Chondrocyte (in vitro differentiated cells): ENCODE data around the gene CD40. TPM values are rescaled to one million over a fixed set of nuclear protein-coding genes. Genes with fewer than 3 reads are reported as not detected.

Source experiments
- DNase-seq: peaks from one replicate; pipeline ENCODE4 v3.0.0; 2021; ENCODE audit warnings: mixed read lengths, low spot score
- H3K27ac Mint-ChIP-seq: one replicate; pipeline ENCODE4 v1.8.0; 2021; ENCODE audit warnings: mild to moderate bottlenecking, moderate library complexity, mixed read lengths; ENCODE audit not compliant: unreplicated experiment
- H3K27me3 Mint-ChIP-seq: 2 replicates; pipeline ENCODE4 v1.8.0; 2021; ENCODE audit warnings: low read depth, mixed read lengths
- H3K36me3 Mint-ChIP-seq: 2 replicates; pipeline ENCODE4 v1.8.0; 2021; ENCODE audit warnings: low read depth, mixed read lengths
- H3K4me1 Mint-ChIP-seq: 2 replicates; pipeline ENCODE4 v1.8.0; 2021; ENCODE audit warnings: low read depth, mild to moderate bottlenecking, mixed read lengths
- H3K4me3 Mint-ChIP-seq: one replicate; pipeline ENCODE4 v1.8.0; 2021; ENCODE audit warnings: mild to moderate bottlenecking, moderate library complexity, mixed read lengths; ENCODE audit not compliant: unreplicated experiment
- H3K9me3 Mint-ChIP-seq: 2 replicates; pipeline ENCODE4 v1.8.0; 2021; ENCODE audit warnings: low read depth, mixed read lengths
- total RNA-seq: library from RNA; stranded (reverse); gene quantifications from 3 replicates; pipeline ENCODE4 v1.2.1, GENCODE V29; 2021
- TF ChIP-seq, protein P1 (sequence below): fragments of 200-600 bp; sonication (generic); IDR thresholded peaks from 2 replicates; pipeline ENCODE4 v1.5.0; 2021; ENCODE audit warnings: antibody characterized with exemption, mild to moderate bottlenecking, moderate library complexity

CD40 gene
- total RNA-seq, 1 donor from 2014 or later = 2.5 TPM

DNA sequence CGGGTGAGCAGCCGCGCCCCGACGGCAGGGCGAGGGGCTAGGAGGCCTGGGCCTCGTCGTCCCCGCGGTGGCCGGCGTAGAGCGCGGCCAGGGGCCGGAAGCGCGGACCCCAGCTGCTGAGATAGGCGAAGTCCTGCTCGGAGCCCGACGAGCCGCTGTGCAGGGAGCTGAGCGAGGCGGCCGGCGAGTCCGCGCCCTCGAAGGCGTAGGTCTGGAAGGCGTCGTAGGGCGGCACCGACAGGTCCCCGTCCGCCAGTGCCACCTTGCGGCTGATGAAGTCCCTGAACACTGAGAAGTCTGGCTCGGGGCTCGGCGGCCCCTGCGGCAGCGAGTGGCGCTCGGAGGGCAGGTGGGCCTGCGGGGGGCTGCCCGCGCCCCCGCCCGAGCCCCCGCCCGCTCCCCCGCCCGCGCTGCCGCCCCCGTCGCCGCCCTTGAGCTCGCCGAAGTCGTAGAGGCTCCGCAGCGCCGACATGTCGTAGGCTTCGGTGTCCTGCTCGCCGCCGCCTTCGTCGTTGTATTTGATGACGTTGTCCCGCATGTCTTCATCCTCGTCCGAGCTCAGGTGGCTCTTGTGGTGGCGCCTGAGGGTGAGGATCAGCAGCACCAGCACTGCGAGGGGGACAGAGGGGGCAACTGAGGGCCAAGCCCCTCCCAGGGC lies 56.5 kb downstream of the CD40 start:
- no peak for DNase-seq
- H3K4me3 Mint-ChIP-seq = no peak overlapping the region
- H3K27ac Mint-ChIP-seq = no peak overlapping the region
- TF ChIP-seq, protein P1, sequence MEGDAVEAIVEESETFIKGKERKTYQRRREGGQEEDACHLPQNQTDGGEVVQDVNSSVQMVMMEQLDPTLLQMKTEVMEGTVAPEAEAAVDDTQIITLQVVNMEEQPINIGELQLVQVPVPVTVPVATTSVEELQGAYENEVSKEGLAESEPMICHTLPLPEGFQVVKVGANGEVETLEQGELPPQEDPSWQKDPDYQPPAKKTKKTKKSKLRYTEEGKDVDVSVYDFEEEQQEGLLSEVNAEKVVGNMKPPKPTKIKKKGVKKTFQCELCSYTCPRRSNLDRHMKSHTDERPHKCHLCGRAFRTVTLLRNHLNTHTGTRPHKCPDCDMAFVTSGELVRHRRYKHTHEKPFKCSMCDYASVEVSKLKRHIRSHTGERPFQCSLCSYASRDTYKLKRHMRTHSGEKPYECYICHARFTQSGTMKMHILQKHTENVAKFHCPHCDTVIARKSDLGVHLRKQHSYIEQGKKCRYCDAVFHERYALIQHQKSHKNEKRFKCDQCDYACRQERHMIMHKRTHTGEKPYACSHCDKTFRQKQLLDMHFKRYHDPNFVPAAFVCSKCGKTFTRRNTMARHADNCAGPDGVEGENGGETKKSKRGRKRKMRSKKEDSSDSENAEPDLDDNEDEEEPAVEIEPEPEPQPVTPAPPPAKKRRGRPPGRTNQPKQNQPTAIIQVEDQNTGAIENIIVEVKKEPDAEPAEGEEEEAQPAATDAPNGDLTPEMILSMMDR = peak; percentile 78
- H3K36me3 Mint-ChIP-seq = peaks cover 3% of the 10 kb centered on the region
- H3K4me1 Mint-ChIP-seq = no peaks in the 10 kb centered on the region
- H3K27me3 Mint-ChIP-seq = peaks cover 82% of the 10 kb centered on the region
- no peaks in the 10 kb centered on the region for H3K9me3 Mint-ChIP-seq

DNA sequence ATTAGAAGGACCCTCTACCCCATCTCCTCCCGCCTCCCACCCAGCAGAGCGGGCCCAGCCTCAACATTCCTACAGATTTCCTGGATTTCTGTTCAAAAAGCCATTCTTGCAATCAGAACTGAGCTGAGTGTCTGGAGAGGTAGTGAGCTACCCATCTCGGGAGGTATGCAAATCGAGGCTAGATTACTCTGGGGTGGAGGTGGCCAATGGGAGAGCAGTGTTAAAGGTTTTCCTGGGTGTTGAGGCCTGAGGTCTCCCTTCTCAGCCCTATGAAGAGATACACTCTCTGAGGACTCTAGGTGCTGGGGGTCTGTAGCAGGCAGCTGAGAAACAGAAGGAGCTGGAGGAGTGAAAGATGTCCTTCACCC lies 57.0 kb downstream of the CD40 start:
- H3K27me3 Mint-ChIP-seq = peaks cover 83% of the 10 kb centered on the region
- H3K36me3 Mint-ChIP-seq = peaks cover 3% of the 10 kb centered on the region
- no peak overlapping the region for H3K27ac Mint-ChIP-seq
- no peak overlapping the region for H3K4me3 Mint-ChIP-seq
- no peaks in the 10 kb centered on the region for H3K4me1 Mint-ChIP-seq
- TF ChIP-seq, protein P1 = no peak
- H3K9me3 Mint-ChIP-seq = no peaks in the 10 kb centered on the region
- DNase-seq = no peak

DNA sequence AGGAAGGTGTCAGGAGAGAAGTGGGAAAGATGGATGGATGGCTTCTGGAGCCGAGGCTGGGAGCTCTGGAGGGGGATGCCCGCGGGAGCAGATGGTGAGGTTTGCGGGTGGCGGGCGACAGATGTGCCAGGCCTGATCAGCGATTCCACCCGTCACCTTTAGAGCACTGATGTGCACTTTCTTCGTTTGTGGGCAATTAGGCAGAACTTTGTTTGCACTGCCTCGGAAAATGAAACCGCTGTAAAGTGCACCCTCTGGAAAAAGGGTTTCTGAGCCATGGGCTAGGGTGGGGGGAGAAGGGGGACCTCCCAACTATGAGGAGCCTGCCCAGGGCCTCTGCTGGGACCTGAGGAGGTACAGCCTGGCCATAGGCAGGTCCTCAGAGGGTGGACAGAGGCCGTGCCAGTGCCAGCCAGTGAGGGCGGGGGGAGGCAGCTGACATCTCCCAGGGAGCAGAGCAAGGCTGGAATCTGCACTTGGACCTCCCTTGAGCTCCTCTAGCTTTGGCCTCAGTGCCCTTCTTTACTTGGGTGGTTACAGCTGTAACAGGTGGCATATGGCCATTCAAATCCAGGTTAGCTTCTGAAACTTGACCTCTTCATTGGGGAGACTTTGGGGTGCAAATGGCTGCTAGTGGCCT lies 58.7 kb downstream of the CD40 start:
- Mint-ChIP-seq H3K36me3 (peaks cover 3% of the 10 kb centered on the region), H3K9me3 (no peaks in the 10 kb centered on the region), H3K27ac (no peak overlapping the region), H3K4me3 (no peak overlapping the region), H3K4me1 (no peaks in the 10 kb centered on the region), H3K27me3 (peaks cover 76% of the 10 kb centered on the region)
- TF ChIP-seq, protein P1 = no peak
- DNase-seq = no peak

DNA sequence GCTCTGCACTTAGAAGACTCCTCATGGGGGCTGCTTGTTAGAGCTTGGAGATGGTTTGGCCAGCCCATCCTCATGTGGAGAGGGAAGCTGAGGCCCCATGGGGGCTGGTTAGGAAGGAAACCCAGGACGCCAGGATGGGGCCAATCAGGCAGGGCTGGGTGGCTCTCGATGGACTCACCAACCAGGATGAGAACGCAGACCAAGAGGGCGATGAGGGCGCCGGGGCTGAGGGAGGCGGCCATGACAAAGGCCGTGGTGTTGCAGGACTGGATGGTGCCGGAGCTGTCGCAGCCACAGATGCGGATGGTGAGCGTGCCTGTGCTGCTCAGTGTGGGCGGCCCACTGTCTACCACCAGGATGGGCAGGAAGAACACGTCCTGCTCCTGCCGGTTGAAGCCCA lies 59.7 kb downstream of the CD40 start:
- H3K27ac Mint-ChIP-seq = no peak overlapping the region
- H3K9me3 Mint-ChIP-seq = no peaks in the 10 kb centered on the region
- TF ChIP-seq, protein P1 = no peak
- no peaks in the 10 kb centered on the region for H3K4me1 Mint-ChIP-seq
- H3K36me3 Mint-ChIP-seq = peaks cover 3% of the 10 kb centered on the region
- no peak for DNase-seq
- peaks cover 71% of the 10 kb centered on the region for H3K27me3 Mint-ChIP-seq
- H3K4me3 Mint-ChIP-seq = no peak overlapping the region

DNA sequence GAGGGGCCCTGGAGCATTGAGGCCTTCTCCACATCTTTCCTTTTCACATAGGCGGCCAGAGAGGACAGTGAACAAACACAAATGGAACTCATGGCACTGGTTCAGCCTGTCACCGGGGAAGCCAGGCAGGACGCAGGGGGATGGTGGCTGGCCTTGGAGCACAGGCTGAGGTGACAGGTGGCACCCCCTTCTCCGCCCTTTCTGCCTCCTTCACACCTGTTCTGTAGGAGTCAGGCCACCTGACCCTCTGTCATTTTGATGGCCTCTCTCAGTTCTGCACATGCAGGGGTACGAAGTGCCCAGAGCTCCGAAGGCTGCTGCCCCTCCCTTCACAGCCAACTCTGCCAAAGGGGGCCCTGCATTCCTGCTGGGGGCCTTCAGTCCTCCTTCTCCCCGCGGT lies 60.8 kb downstream of the CD40 start:
- H3K27ac Mint-ChIP-seq = no peak overlapping the region

More for the DNA sequence above, 60.8 kb downstream of the CD40 start:
- TF ChIP-seq, protein P1 = no peak
- Mint-ChIP-seq H3K9me3 (no peaks in the 10 kb centered on the region), H3K4me1 (no peaks in the 10 kb centered on the region), H3K4me3 (no peak overlapping the region), H3K27me3 (peaks cover 61% of the 10 kb centered on the region), H3K36me3 (peaks cover 3% of the 10 kb centered on the region)
- no peak for DNase-seq

Other genes starting within 250 kb of the CD40 start
- 7.9 to 11.3 TPM (median 8.1 TPM) in 3 replicates for gene ZSWIM1, start 237.1 kb upstream of the CD40 start, total RNA-seq
- 0.49 to 1.4 TPM (median 1.2 TPM) in 3 replicates for gene SPATA25, start 230.7 kb upstream of the CD40 start, total RNA-seq
- 1.8 to 3.0 TPM (median 2.7 TPM) in 3 replicates for gene NEURL2, start 227.1 kb upstream of the CD40 start, total RNA-seq
- gene CTSA, start 227.0 kb upstream of the CD40 start, total RNA-seq = 172 to 199 TPM (median 175 TPM) in 3 replicates
- gene PLTP, start 206.2 kb upstream of the CD40 start, total RNA-seq = 48.1 to 53.1 TPM (median 48.5 TPM) in 3 replicates
- 23.5 to 25.7 TPM (median 24.9 TPM) in 3 replicates for gene PCIF1, start 183.6 kb upstream of the CD40 start, total RNA-seq
- gene ZNF335, start 146.1 kb upstream of the CD40 start, total RNA-seq = 14.2 to 18.3 TPM (median 14.6 TPM) in 3 replicates
- 2.1 to 2.2 TPM in 2 of 3 replicates, not detected in the other for gene MMP9, start 109.4 kb upstream of the CD40 start, total RNA-seq
- 0.89 to 2.1 TPM (median 1.9 TPM) in 3 replicates for gene SLC12A5, start 89.1 kb upstream of the CD40 start, total RNA-seq
- gene NCOA5, start 28.4 kb upstream of the CD40 start, total RNA-seq = 25.1 to 27.3 TPM (median 26.2 TPM) in 3 replicates
- not detected in 3 replicates for gene CDH22, start 190.2 kb downstream of the CD40 start, total RNA-seq